GM19023 (cell line): ENCODE measurements around the gene GRAMD1A.
"Not testable (repeated sequence)": the region's sequence is repeated elsewhere in the genome, so short reads cannot be mapped to it uniquely, and the experiment has no call there.

Experiments used
- ATAC-seq: cut with Tn5 transposase; IDR thresholded peaks from one replicate; pipeline ENCODE4 v1.9.1; 2021; ENCODE audit warnings: mild to moderate bottlenecking, moderate library complexity; ENCODE audit not compliant: unreplicated experiment

GRAMD1A gene

GRCh38 chr19:35034005-35034502, 33.9 kb downstream of the GRAMD1A start:
- ATAC-seq = no peak

- no peak for ATAC-seq
Measured at GRCh38 chr19:35034588-35035382, 34.7 kb downstream of the GRAMD1A start.

- no peak for ATAC-seq
Measured at GRCh38 chr19:35037716-35038622, 37.8 kb downstream of the GRAMD1A start.

- no peak for ATAC-seq
Measured at GRCh38 chr19:35038623-35039512, 38.7 kb downstream of the GRAMD1A start.

GRCh38 chr19:35039881-35040825, 40.0 kb downstream of the GRAMD1A start:
- no peak for ATAC-seq

GRCh38 chr19:35040826-35041547, 40.9 kb downstream of the GRAMD1A start:
- ATAC-seq = no peak

GRCh38 chr19:35041548-35042055, 41.5 kb downstream of the GRAMD1A start, which contains the start of gene HPN:
HPN (plus strand) TSS chr19:35041721; CDS start chr19:35042507, 786 bp downstream.
- ATAC-seq = no peak

GRCh38 chr19:35042056-35042730, 42.1 kb downstream of the GRAMD1A start:
- no peak for ATAC-seq

GRCh38 chr19:35042954-35043604, 43.0 kb downstream of the GRAMD1A start:
- no peak for ATAC-seq

GRCh38 chr19:35043906-35044305, 43.8 kb downstream of the GRAMD1A start:
- ATAC-seq = no peak

GRCh38 chr19:35044317-35045117, 44.4 kb downstream of the GRAMD1A start:
- no peak for ATAC-seq

GRCh38 chr19:35045667-35046300, 45.7 kb downstream of the GRAMD1A start:
- ATAC-seq = no peak

GRCh38 chr19:35046461-35046860, 46.3 kb downstream of the GRAMD1A start:
- no peak for ATAC-seq

GRCh38 chr19:35048911-35049411, 48.8 kb downstream of the GRAMD1A start:
- ATAC-seq = no peak

GRCh38 chr19:35049456-35049855, 49.3 kb downstream of the GRAMD1A start:
- ATAC-seq = no peak

GRCh38 chr19:35050662-35051061, 50.5 kb downstream of the GRAMD1A start:
- ATAC-seq = not testable (repeated sequence)
